ENCODE measurements around the gene ASZ1. TPM values are rescaled to one million over a fixed set of nuclear protein-coding genes. Genes with fewer than 3 reads are reported as not detected.
A peak's percentile ranks its signal among the peaks of the same experiment; 100 is the strongest.

ASZ1 gene
- total RNA-seq, 1 experiment from 2014 or later, result not detected

GRCh38 chr7:117323305-117323850 is 103.9 kb downstream of the ASZ1 start:
- ChIA-PET CTCF (no interaction called here), POLR2A (no interaction called here)
- Histone ChIP-seq H3K27me3 (ENCODE audit: control insufficient read depth, insufficient read depth, low read length) (peaks cover 40% of the 10 kb centered on the region), H3K27ac (ENCODE audit: low read length) (no peak overlapping the region), H3K9me3 (ENCODE audit: control insufficient read depth, insufficient read depth, low read depth, low read length) (no peaks in the 10 kb centered on the region), H3K4me1 (ENCODE audit: control insufficient read depth, insufficient read depth, low read length) (peaks cover 5% of the 10 kb centered on the region), H3K4me3 (ENCODE audit: low read depth in 2 of 2, low read length in 2 of 2) (peak overlapping the region; percentile 35 to 46), H3K36me3 (ENCODE audit: control insufficient read depth, insufficient read depth, low read length) (no peaks in the 10 kb centered on the region)
- intact Hi-C loops (cut with micrococcal nuclease; ENCODE audit: unreplicated experiment), result no loop called here
- DNase-seq (ENCODE audit: low read depth, low spot score) (no peak), ATAC-seq (peak; percentile 67)
- TF ChIP-seq TCF7L2 (IDR thresholded peaks at IDR 0.05; ENCODE audit: low read depth, low read length) (no peak), POLR2AphosphoS5 (IDR thresholded peaks at IDR 0.05; ENCODE audit: low read depth, low read length) (no peak), SIN3A (IDR thresholded peaks at IDR 0.05; ENCODE audit: borderline replicate concordance, insufficient read depth, low read depth, low read length) (no peak), REST (IDR thresholded peaks at IDR 0.05; ENCODE audit: insufficient read depth in 1 of 2, low read depth in 2 of 2, low read length in 1 of 2) (no peak)
- TF ChIP-seq, protein P1, sequence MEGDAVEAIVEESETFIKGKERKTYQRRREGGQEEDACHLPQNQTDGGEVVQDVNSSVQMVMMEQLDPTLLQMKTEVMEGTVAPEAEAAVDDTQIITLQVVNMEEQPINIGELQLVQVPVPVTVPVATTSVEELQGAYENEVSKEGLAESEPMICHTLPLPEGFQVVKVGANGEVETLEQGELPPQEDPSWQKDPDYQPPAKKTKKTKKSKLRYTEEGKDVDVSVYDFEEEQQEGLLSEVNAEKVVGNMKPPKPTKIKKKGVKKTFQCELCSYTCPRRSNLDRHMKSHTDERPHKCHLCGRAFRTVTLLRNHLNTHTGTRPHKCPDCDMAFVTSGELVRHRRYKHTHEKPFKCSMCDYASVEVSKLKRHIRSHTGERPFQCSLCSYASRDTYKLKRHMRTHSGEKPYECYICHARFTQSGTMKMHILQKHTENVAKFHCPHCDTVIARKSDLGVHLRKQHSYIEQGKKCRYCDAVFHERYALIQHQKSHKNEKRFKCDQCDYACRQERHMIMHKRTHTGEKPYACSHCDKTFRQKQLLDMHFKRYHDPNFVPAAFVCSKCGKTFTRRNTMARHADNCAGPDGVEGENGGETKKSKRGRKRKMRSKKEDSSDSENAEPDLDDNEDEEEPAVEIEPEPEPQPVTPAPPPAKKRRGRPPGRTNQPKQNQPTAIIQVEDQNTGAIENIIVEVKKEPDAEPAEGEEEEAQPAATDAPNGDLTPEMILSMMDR (IDR thresholded peaks at IDR 0.05), result no peak
- in situ Hi-C loops (cut with HindIII; ENCODE audit: low pct_unique_long_range_greater_than_20kb, low sequenced_read_pairs), result no loop called here
- BruUV-seq (replicated peaks), result no TSS peak

DNA sequence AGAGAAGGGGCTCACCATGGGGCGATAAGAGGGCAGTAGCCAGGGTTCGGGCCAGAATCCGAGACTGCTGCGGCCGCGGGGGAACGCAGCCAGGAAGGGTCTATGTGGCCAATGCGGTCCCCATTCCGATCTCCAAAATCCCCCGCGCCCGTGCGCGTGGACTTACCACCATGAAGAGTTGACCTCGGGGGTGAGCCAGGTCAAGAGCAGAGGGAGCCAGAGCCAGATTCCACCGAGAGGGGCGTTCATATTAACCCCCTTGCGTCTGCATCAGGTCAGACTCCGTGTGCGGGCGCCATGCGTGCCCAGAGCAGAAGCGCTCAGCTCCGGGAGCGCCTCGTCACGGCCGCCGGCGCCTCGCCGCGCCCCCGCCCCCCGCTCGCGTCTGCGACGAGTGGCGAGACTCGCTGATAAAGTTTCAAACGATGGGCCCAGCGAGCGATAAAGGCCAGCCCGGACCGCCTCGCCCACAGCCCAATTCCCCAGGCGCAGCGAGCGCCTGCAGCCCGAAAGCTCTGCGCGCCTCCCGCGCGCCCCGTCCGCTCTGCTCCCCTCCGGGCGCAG is 104.5 kb downstream of the ASZ1 start, which contains the start of gene WNT2:
TSS of gene WNT2 (minus strand) at position 318 of the 564 bp plus-strand sequence. CDS start at position 249, 69 bp downstream.
- no peaks in the 10 kb centered on the region for H3K9me3 ChIP-seq (ENCODE audit: control insufficient read depth, insufficient read depth, low read depth, low read length)
- intact Hi-C loops (cut with micrococcal nuclease; ENCODE audit: unreplicated experiment), result no loop called here
- DNase-seq (ENCODE audit: low read depth, low spot score), result no peak
- H3K4me1 ChIP-seq (ENCODE audit: control insufficient read depth, insufficient read depth, low read length), result peaks cover 5% of the 10 kb centered on the region
- no peak for ATAC-seq
- BruUV-seq (replicated peaks), result no TSS peak
- in situ Hi-C loops (cut with HindIII; ENCODE audit: low pct_unique_long_range_greater_than_20kb, low sequenced_read_pairs), result no loop called here
- H3K36me3 ChIP-seq (ENCODE audit: control insufficient read depth, insufficient read depth, low read length), result no peaks in the 10 kb centered on the region
- H3K27me3 ChIP-seq (ENCODE audit: control insufficient read depth, insufficient read depth, low read length), result peaks cover 40% of the 10 kb centered on the region
- no peak for TF ChIP-seq POLR2AphosphoS5 (IDR thresholded peaks at IDR 0.05; ENCODE audit: low read depth, low read length)
- TF ChIP-seq SIN3A (IDR thresholded peaks at IDR 0.05; ENCODE audit: borderline replicate concordance, insufficient read depth, low read depth, low read length), result no peak
- POLR2A ChIA-PET, result no interaction called here
- peak within 1 kb of the TSS; percentile 35 to 46 for H3K4me3 ChIP-seq (ENCODE audit: low read depth in 2 of 2, low read length in 2 of 2)
- H3K27ac ChIP-seq (ENCODE audit: low read length), result no peak within 1 kb of the TSS
- CTCF ChIA-PET, result no interaction called here

DNA sequence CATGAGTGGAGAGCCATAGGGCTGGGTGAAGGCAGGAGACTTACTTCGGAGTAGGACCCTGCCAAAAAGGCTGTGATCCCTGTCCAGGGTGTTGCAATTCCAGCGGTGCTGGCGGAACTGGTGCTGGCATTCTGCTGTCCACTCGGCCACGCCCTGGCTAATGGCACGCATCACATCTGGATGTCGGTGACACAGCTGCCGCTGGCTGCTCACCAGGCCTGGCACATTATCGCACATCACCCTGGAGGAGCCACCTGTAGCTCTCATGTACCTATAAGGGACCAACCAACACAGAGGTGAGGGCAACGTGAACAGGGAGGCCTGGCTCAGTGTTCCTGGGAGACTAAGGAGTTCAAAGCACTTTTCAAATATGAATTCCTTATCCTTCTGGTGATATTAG is 106.8 kb downstream of the ASZ1 start:
- ATAC-seq (no peak), DNase-seq (ENCODE audit: low read depth, low spot score) (no peak)
- H3K27ac ChIP-seq (ENCODE audit: low read length), result no peak overlapping the region
- no peaks in the 10 kb centered on the region for H3K9me3 ChIP-seq (ENCODE audit: control insufficient read depth, insufficient read depth, low read depth, low read length)
- ChIA-PET POLR2A (no interaction called here), CTCF (no interaction called here)
- peaks cover 5% of the 10 kb centered on the region for H3K4me1 ChIP-seq (ENCODE audit: control insufficient read depth, insufficient read depth, low read length)
- no peak overlapping the region for H3K4me3 ChIP-seq (ENCODE audit: low read depth in 2 of 2, low read length in 2 of 2)
- intact Hi-C loops (cut with micrococcal nuclease; ENCODE audit: unreplicated experiment), result no loop called here
- no TSS peak for BruUV-seq (replicated peaks)
- H3K36me3 ChIP-seq (ENCODE audit: control insufficient read depth, insufficient read depth, low read length), result no peaks in the 10 kb centered on the region
- in situ Hi-C loops (cut with HindIII; ENCODE audit: low pct_unique_long_range_greater_than_20kb, low sequenced_read_pairs), result no loop called here
- no peak for TF ChIP-seq SIN3A (IDR thresholded peaks at IDR 0.05; ENCODE audit: borderline replicate concordance, insufficient read depth, low read depth, low read length)
- peaks cover 47% of the 10 kb centered on the region for H3K27me3 ChIP-seq (ENCODE audit: control insufficient read depth, insufficient read depth, low read length)

All from Panc1 (cell line).